ENCODE results near the gene ARHGAP30. TPM values are rescaled to one million over a fixed set of nuclear protein-coding genes. Genes with fewer than 3 reads are reported as not detected.

ARHGAP30 gene
- polyA plus RNA-seq, 1 of the 3 experiments (the other 2 are of a cell fraction) = not detected

GRCh38 chr1:161115132-161115711 lies 45.5 kb upstream of the ARHGAP30 start:
- Histone ChIP-seq H3K9ac (no peak overlapping the region), H3K27ac (ENCODE audit: low read depth in 2 of 2, low read length in 1 of 2) (peak overlapping the region in 1 of 2 experiments; percentile 45; a peak in 2 of 4 replicates), H3K4me2 (peak overlapping the region; percentile 92), H3F3A (replicated peaks; ENCODE audit: insufficient read depth) (peaks cover 15% of the 10 kb centered on the region), H3K4me1 (ENCODE audit: control insufficient read depth in 1 of 2, insufficient read depth in 2 of 2, low read depth in 1 of 2, low read length in 1 of 2) (peaks cover 19 to 25% of the 10 kb centered on the region in 2 experiments; a peak in 3 of 4 replicates), H3K27me3 (ENCODE audit: insufficient read depth) (no peaks in the 10 kb centered on the region), H3K9me2 (no peaks in the 10 kb centered on the region), H2AFZ (ENCODE audit: low read depth) (no peak overlapping the region), H3K9me3 (no peaks in the 10 kb centered on the region), H3K79me2 (ENCODE audit: insufficient read depth) (peaks cover 93% of the 10 kb centered on the region), H3K36me3 (replicated peaks in 1 of 2; ENCODE audit: control insufficient read depth in 1 of 2, insufficient read depth in 2 of 2, low read length in 1 of 2) (peaks cover 13 to 20% of the 10 kb centered on the region in 2 experiments), H4K20me1 (ENCODE audit: insufficient read depth) (peaks cover 45% of the 10 kb centered on the region), H3K4me3 (ENCODE audit: low read depth in 2 of 2, low read length in 1 of 2) (no peak overlapping the region)
- CTCF ChIA-PET = interaction anchor here (2.2 kb wide), 1 partner anchor 18 kb away, joined by 6 read pairs; no protein-coding TSS in a partner anchor
- POLR2A ChIA-PET = no interaction called here
- WGBS (ENCODE audit: low lambda C conversion rate) = 61% methylated on average over 12 of the region's 12 CpGs
- no peak for DNase-seq
- TF ChIP-seq MXI1 (IDR thresholded peaks at IDR 0.05; ENCODE audit: low read depth, low read length) (no peak), RCOR1 (IDR thresholded peaks at IDR 0.05; ENCODE audit: low read length) (no peak), EP300 (IDR thresholded peaks at IDR 0.05; ENCODE audit: borderline replicate concordance in 1 of 2, low read depth in 1 of 2, low read length in 1 of 2) (peak in 1 of 2 experiments; percentile 31; a peak in 1 of 4 replicates), SMC3 (IDR thresholded peaks at IDR 0.05; ENCODE audit: low read depth, low read length) (no peak), SIN3A (IDR thresholded peaks at IDR 0.05; ENCODE audit: borderline replicate concordance, low read depth, low read length) (no peak), FOXJ3 (CRISPR knock-in tag; IDR thresholded peaks at IDR 0.05) (no peak), FOSL2 (IDR thresholded peaks at IDR 0.05; ENCODE audit: borderline replicate concordance, low read depth) (peak; percentile 72), NRF1 (IDR thresholded peaks at IDR 0.05; ENCODE audit: low read depth, low read length) (no peak), GATA2 (CRISPR knock-in tag; IDR thresholded peaks at IDR 0.05) (no peak), YY1 (IDR thresholded peaks at IDR 0.05; ENCODE audit: low read depth) (no peak), POLR2AphosphoS5 (IDR thresholded peaks at IDR 0.05; ENCODE audit: low read depth, low read length) (peak; percentile 29; the same call in 1 of the 2 replicates), EZH2phosphoT487 (IDR thresholded peaks at IDR 0.05; ENCODE audit: borderline replicate concordance, low read depth) (no peak), ZBTB33 (IDR thresholded peaks at IDR 0.05; ENCODE audit: borderline replicate concordance, low read depth) (no peak), IRF3 (IDR thresholded peaks at IDR 0.05; ENCODE audit: low read depth, low read length) (no peak), FOXM1 (IDR thresholded peaks at IDR 0.05; ENCODE audit: low read depth) (no peak), JUND (IDR thresholded peaks at IDR 0.05) (peak; percentile 61), RFX5 (IDR thresholded peaks at IDR 0.05; ENCODE audit: low read length) (no peak), TCF12 (IDR thresholded peaks at IDR 0.05) (peak; percentile 76), RAD21 (IDR thresholded peaks at IDR 0.05; ENCODE audit: low read length) (no peak), GABPA (IDR thresholded peaks at IDR 0.05; ENCODE audit: low read depth) (no peak), TEAD4 (IDR thresholded peaks at IDR 0.05; ENCODE audit: borderline replicate concordance, insufficient read depth) (no peak)
- TF ChIP-seq, protein P1, sequence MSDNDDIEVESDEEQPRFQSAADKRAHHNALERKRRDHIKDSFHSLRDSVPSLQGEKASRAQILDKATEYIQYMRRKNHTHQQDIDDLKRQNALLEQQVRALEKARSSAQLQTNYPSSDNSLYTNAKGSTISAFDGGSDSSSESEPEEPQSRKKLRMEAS (IDR thresholded peaks at IDR 0.05; ENCODE audit: low read depth) = peak; percentile 50; the same call in 1 of the 2 replicates
- TF ChIP-seq, protein P2, sequence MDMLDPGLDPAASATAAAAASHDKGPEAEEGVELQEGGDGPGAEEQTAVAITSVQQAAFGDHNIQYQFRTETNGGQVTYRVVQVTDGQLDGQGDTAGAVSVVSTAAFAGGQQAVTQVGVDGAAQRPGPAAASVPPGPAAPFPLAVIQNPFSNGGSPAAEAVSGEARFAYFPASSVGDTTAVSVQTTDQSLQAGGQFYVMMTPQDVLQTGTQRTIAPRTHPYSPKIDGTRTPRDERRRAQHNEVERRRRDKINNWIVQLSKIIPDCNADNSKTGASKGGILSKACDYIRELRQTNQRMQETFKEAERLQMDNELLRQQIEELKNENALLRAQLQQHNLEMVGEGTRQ (IDR thresholded peaks at IDR 0.05; ENCODE audit: borderline replicate concordance, low read depth, low read length) = no peak
- TF ChIP-seq, protein P3, sequence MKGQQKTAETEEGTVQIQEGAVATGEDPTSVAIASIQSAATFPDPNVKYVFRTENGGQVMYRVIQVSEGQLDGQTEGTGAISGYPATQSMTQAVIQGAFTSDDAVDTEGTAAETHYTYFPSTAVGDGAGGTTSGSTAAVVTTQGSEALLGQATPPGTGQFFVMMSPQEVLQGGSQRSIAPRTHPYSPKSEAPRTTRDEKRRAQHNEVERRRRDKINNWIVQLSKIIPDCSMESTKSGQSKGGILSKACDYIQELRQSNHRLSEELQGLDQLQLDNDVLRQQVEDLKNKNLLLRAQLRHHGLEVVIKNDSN (IDR thresholded peaks at IDR 0.05; ENCODE audit: borderline replicate concordance, low read depth) = no peak
- TF ChIP-seq, protein P4, sequence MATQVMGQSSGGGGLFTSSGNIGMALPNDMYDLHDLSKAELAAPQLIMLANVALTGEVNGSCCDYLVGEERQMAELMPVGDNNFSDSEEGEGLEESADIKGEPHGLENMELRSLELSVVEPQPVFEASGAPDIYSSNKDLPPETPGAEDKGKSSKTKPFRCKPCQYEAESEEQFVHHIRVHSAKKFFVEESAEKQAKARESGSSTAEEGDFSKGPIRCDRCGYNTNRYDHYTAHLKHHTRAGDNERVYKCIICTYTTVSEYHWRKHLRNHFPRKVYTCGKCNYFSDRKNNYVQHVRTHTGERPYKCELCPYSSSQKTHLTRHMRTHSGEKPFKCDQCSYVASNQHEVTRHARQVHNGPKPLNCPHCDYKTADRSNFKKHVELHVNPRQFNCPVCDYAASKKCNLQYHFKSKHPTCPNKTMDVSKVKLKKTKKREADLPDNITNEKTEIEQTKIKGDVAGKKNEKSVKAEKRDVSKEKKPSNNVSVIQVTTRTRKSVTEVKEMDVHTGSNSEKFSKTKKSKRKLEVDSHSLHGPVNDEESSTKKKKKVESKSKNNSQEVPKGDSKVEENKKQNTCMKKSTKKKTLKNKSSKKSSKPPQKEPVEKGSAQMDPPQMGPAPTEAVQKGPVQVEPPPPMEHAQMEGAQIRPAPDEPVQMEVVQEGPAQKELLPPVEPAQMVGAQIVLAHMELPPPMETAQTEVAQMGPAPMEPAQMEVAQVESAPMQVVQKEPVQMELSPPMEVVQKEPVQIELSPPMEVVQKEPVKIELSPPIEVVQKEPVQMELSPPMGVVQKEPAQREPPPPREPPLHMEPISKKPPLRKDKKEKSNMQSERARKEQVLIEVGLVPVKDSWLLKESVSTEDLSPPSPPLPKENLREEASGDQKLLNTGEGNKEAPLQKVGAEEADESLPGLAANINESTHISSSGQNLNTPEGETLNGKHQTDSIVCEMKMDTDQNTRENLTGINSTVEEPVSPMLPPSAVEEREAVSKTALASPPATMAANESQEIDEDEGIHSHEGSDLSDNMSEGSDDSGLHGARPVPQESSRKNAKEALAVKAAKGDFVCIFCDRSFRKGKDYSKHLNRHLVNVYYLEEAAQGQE (IDR thresholded peaks at IDR 0.05; ENCODE audit: low read depth, low read length) = no peak

Data from SK-N-SH (cell line).